Measurements from ENCODE around the gene EIF3K. TPM values are rescaled to one million over a fixed set of nuclear protein-coding genes. Genes with fewer than 3 reads are reported as not detected.

Gene EIF3K
- total RNA-seq, 1 donor from 2014 or later = 344 TPM

- intact Hi-C loops (cut with micrococcal nuclease) = no loop called here
- TF ChIP-seq, protein P1, sequence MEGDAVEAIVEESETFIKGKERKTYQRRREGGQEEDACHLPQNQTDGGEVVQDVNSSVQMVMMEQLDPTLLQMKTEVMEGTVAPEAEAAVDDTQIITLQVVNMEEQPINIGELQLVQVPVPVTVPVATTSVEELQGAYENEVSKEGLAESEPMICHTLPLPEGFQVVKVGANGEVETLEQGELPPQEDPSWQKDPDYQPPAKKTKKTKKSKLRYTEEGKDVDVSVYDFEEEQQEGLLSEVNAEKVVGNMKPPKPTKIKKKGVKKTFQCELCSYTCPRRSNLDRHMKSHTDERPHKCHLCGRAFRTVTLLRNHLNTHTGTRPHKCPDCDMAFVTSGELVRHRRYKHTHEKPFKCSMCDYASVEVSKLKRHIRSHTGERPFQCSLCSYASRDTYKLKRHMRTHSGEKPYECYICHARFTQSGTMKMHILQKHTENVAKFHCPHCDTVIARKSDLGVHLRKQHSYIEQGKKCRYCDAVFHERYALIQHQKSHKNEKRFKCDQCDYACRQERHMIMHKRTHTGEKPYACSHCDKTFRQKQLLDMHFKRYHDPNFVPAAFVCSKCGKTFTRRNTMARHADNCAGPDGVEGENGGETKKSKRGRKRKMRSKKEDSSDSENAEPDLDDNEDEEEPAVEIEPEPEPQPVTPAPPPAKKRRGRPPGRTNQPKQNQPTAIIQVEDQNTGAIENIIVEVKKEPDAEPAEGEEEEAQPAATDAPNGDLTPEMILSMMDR (IDR thresholded peaks at IDR 0.05) = no peak
- ATAC-seq (ENCODE audit: low read depth) (no peak), DNase-seq (no peak)
- ChIA-PET POLR2A (interaction anchor here (0.7 to 1.0 kb wide), 3 partner anchors 11 to 38 kb away, joined by 3 to 6 read pairs (median 5); partner anchors contain the start of gene MAP4K1), CTCF (no interaction called here)
- H3K4me3 Mint-ChIP-seq = no peak overlapping the region
- H3K27me3 Mint-ChIP-seq = no peaks in the 10 kb centered on the region
- H3K27ac Mint-ChIP-seq = no peak overlapping the region
- no peaks in the 10 kb centered on the region for H3K36me3 Mint-ChIP-seq (ENCODE audit: low read depth)
- H3K9me3 Mint-ChIP-seq = no peaks in the 10 kb centered on the region
- H3K4me1 Mint-ChIP-seq = peaks cover 12% of the 10 kb centered on the region
Measured at GRCh38 chr19:38580080-38580479, 38.9 kb upstream of the EIF3K start.

GRCh38 chr19:38583219-38583984, 35.6 kb upstream of the EIF3K start:
- Mint-ChIP-seq H3K36me3 (ENCODE audit: low read depth) (peaks cover 22% of the 10 kb centered on the region), H3K27me3 (no peaks in the 10 kb centered on the region), H3K4me3 (peak overlapping the region; percentile 5), H3K9me3 (no peaks in the 10 kb centered on the region), H3K27ac (peak overlapping the region; percentile 37), H3K4me1 (peaks cover 12% of the 10 kb centered on the region)
- CTCF ChIA-PET = no interaction called here
- POLR2A ChIA-PET = interaction anchor here (0.7 to 1.1 kb wide), 2 partner anchors 22 to 26 kb away, joined by 5 read pairs; no protein-coding TSS in a partner anchor
- DNase-seq = peak; percentile 25
- ATAC-seq (ENCODE audit: low read depth) = peak; percentile 81
- intact Hi-C loops (cut with micrococcal nuclease) = loop anchor here (1.0 kb wide), 1 partner anchor 26 kb away; no protein-coding TSS in a partner anchor
- TF ChIP-seq, protein P1 (IDR thresholded peaks at IDR 0.05) = no peak

- Mint-ChIP-seq H3K27me3 (no peaks in the 10 kb centered on the region), H3K9me3 (no peaks in the 10 kb centered on the region), H3K4me3 (peak overlapping the region; percentile 5), H3K27ac (peak overlapping the region; percentile 37), H3K36me3 (ENCODE audit: low read depth) (peaks cover 24% of the 10 kb centered on the region), H3K4me1 (peaks cover 12% of the 10 kb centered on the region)
- no peak for ATAC-seq (ENCODE audit: low read depth)
- CTCF ChIA-PET = no interaction called here
- TF ChIP-seq, protein P1 (IDR thresholded peaks at IDR 0.05) = no peak
- POLR2A ChIA-PET = interaction anchor here (1.1 kb wide), 1 partner anchor 23 kb away, joined by 5 read pairs; no protein-coding TSS in a partner anchor
- DNase-seq = no peak
- intact Hi-C loops (cut with micrococcal nuclease) = loop anchor here (1.0 kb wide), 1 partner anchor 27 kb away; no protein-coding TSS in a partner anchor
Measured at GRCh38 chr19:38583985-38584305, 35.0 kb upstream of the EIF3K start.

DNA sequence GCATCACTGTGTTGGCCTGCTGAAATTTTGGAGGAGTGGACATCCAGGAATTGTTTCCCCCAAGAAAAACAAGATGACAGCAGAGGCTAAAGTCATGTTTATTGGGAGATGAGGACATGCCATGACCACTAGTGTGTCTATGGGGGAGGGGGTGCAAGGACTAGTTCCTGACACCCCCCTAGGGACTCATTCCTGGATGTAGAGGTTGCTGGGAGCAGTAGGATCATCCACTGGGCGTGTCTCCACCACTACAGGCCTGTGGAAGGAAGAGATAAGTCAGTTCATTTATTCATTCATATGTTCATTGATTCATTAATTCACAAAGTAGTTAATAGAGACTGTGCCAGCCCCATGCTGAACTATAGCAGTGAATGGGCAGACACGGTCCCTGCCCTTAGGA, 31.4 kb upstream of the EIF3K start:
- TF ChIP-seq, protein P1 (IDR thresholded peaks at IDR 0.05) = no peak
- Mint-ChIP-seq H3K27me3 (no peaks in the 10 kb centered on the region), H3K4me1 (peaks cover 10% of the 10 kb centered on the region), H3K9me3 (no peaks in the 10 kb centered on the region), H3K27ac (no peak overlapping the region), H3K4me3 (no peak overlapping the region), H3K36me3 (ENCODE audit: low read depth) (peaks cover 46% of the 10 kb centered on the region)
- no peak for DNase-seq
- ChIA-PET POLR2A (interaction anchor here (0.6 kb wide), 1 partner anchor 21 kb away, joined by 7 read pairs; no protein-coding TSS in a partner anchor), CTCF (no interaction called here)
- intact Hi-C loops (cut with micrococcal nuclease) = no loop called here
- ATAC-seq (ENCODE audit: low read depth) = no peak

DNA sequence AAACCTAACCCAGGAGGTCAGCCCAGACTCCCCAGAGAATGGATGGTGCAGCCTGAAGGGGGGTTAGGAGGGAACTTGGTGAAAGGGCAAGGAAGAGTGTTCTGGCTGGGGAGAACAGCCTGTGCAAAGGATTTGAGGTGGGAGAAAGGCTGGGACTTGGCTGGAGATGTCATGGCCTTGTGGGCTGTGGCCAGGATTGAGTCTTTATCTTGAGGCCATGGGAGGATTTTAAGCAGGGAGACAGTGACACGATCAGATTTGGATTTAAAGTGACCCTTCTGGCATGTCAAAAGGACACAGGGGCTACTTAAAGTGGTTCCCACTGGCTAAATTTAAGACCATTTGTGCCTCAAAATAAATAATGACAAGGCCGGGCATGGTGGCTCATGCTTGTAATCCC, 30.9 kb upstream of the EIF3K start:
- TF ChIP-seq, protein P1 (IDR thresholded peaks at IDR 0.05) = no peak
- intact Hi-C loops (cut with micrococcal nuclease) = no loop called here
- ChIA-PET POLR2A (no interaction called here), CTCF (interaction anchor here (0.7 kb wide), 1 partner anchor 284 kb away, joined by 3 read pairs; no protein-coding TSS in a partner anchor)
- Mint-ChIP-seq H3K36me3 (ENCODE audit: low read depth) (peaks cover 49% of the 10 kb centered on the region), H3K9me3 (no peaks in the 10 kb centered on the region), H3K27me3 (no peaks in the 10 kb centered on the region), H3K4me3 (no peak overlapping the region), H3K4me1 (peaks cover 7% of the 10 kb centered on the region), H3K27ac (no peak overlapping the region)
- ATAC-seq (ENCODE audit: low read depth) (no peak), DNase-seq (no peak)

All from activated B cell treated with CpG ODN at 0.5 μM for 24 hours (primary cell).